OCI-LY7 (cell line): Measurements from ENCODE around the gene HSPA12A. TPM values are rescaled to one million over a fixed set of nuclear protein-coding genes. Genes with fewer than 3 reads are reported as not detected.

Source experiments
- BruUV-seq: library from RNA; stranded (reverse); fragments of 400-500 nt; replicated peaks from 2 replicates; lab custom pipeline; 2021; lab: Mats Ljungman, UMichigan
- CTCF ChIA-PET: fragments of 300-600 bp; sonication (Branson Sonifier 250); formaldehyde crosslinking; loops from one replicate; lab custom pipeline; 2022; ENCODE audit warnings: antibody characterized with exemption; ENCODE audit not compliant: unreplicated experiment; lab: Charles Lee
- POLR2A ChIA-PET: fragments of 300-600 bp; sonication (Branson Sonifier 250); formaldehyde crosslinking; loops from one replicate; lab custom pipeline; 2022; ENCODE audit warnings: antibody characterized with exemption; lab: Charles Lee
- DNase-seq: peaks from one replicate; pipeline ENCODE4 v3.0.0-alpha.2; 2015; ENCODE audit warnings: low spot score
- H2AFZ ChIP-seq: fragments of 200-600 bp; sonication (generic), shearing (Covaris generic); 2 replicates; pipeline ENCODE4 v1.6.1; 2014; ENCODE audit warnings: mild to moderate bottlenecking, antibody characterized with exemption, low read length, moderate library complexity
- H3K27ac ChIP-seq: fragments of 200-600 bp; sonication (generic); 2 replicates; pipeline ENCODE4 v1.5.1; 2014; ENCODE audit warnings: mixed run types, low read depth, mild to moderate bottlenecking, moderate library complexity, low read length, inconsistent platforms; ENCODE audit not compliant: poor library complexity, severe bottlenecking
- H3K36me3 ChIP-seq: fragments of 200-600 bp; sonication (generic); 2 replicates; pipeline ENCODE4 v1.6.1; 2014; ENCODE audit warnings: mild to moderate bottlenecking, antibody characterized with exemption, low read length, moderate library complexity, mixed read lengths; ENCODE audit not compliant: insufficient read depth
- H3K4me1 ChIP-seq: fragments of 200-600 bp; sonication (generic); 2 replicates; pipeline ENCODE4 v1.5.1; 2014; ENCODE audit warnings: mild to moderate bottlenecking, low read length; ENCODE audit not compliant: insufficient read depth, poor library complexity, severe bottlenecking
- H3K4me2 ChIP-seq: fragments of 200-600 bp; sonication (generic); 2 replicates; pipeline ENCODE4 v1.6.1; 2014; ENCODE audit warnings: mild to moderate bottlenecking, low read length
- H3K4me3 ChIP-seq: fragments of 200-600 bp; sonication (generic); 2 replicates; pipeline ENCODE4 v1.5.1; 2014; ENCODE audit warnings: mild to moderate bottlenecking, low read depth, low read length; ENCODE audit not compliant: poor library complexity, severe bottlenecking
- H3K79me2 ChIP-seq: fragments of 200-600 bp; sonication (generic); 2 replicates; pipeline ENCODE4 v1.6.1; 2016; ENCODE audit warnings: low read depth, mild to moderate bottlenecking, low read length, moderate library complexity, mixed read lengths; ENCODE audit not compliant: insufficient read depth
- H3K9me2 ChIP-seq: fragments of 200-600 bp; sonication (generic); 2 replicates; pipeline ENCODE4 v1.6.1; 2016; ENCODE audit warnings: mild to moderate bottlenecking, low read length, mixed read lengths; ENCODE audit not compliant: insufficient read depth
- H3K9me3 ChIP-seq: fragments of 200-600 bp; sonication (generic); 2 replicates; pipeline ENCODE4 v1.6.1; 2014; ENCODE audit warnings: mild to moderate bottlenecking, mixed run types, low read length, mixed read lengths
- H4K20me1 ChIP-seq: fragments of 200-600 bp; sonication (generic); 2 replicates; pipeline ENCODE4 v1.6.1; 2014; ENCODE audit warnings: mild to moderate bottlenecking, antibody characterized with exemption, low read length, moderate library complexity, mixed read lengths; ENCODE audit not compliant: insufficient read depth
- EZH2phosphoT487 ChIP-seq: fragments of 200-600 bp; sonication (generic); IDR thresholded peaks from 2 replicates; pipeline ENCODE4 v1.6.1; 2018; ENCODE audit warnings: low read depth, borderline replicate concordance, mild to moderate bottlenecking, mixed run types, antibody characterized with exemption, low read length, moderate library complexity, mixed read lengths
- intact Hi-C: fragments of 100-400 bp; cut with micrococcal nuclease; formaldehyde crosslinking; loops from one replicate; pipeline ENCODE4 v1.10.0; 2022; ENCODE audit not compliant: unreplicated experiment
- total RNA-seq, 2 experiments: library from RNA; depleted of rRNA in 1 of 2; stranded (reverse); fragments of >200 nt in 1 of 2; shearing (Covaris generic) in 1 of 2; gene quantifications; 2 replicates each; pipeline ENCODE4 v1.2.3, GENCODE V29; 2014 to 2022
- TF ChIP-seq, protein P1 (sequence below): fragments of 200-600 bp; sonication (generic); conservative IDR thresholded peaks from 2 replicates; pipeline ENCODE4 v1.5.1; 2014; ENCODE audit warnings: mild to moderate bottlenecking, antibody characterized with exemption, low read length, moderate library complexity, mixed read lengths

The HSPA12A gene
- total RNA-seq, 2 experiments from 2014 or later, result 3.7 TPM; not detected in 1

- BruUV-seq, result no TSS peak
- POLR2A ChIA-PET, result no interaction called here
- TF ChIP-seq EZH2phosphoT487, result no peak
- TF ChIP-seq, protein P1, sequence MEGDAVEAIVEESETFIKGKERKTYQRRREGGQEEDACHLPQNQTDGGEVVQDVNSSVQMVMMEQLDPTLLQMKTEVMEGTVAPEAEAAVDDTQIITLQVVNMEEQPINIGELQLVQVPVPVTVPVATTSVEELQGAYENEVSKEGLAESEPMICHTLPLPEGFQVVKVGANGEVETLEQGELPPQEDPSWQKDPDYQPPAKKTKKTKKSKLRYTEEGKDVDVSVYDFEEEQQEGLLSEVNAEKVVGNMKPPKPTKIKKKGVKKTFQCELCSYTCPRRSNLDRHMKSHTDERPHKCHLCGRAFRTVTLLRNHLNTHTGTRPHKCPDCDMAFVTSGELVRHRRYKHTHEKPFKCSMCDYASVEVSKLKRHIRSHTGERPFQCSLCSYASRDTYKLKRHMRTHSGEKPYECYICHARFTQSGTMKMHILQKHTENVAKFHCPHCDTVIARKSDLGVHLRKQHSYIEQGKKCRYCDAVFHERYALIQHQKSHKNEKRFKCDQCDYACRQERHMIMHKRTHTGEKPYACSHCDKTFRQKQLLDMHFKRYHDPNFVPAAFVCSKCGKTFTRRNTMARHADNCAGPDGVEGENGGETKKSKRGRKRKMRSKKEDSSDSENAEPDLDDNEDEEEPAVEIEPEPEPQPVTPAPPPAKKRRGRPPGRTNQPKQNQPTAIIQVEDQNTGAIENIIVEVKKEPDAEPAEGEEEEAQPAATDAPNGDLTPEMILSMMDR, result no peak
- Histone ChIP-seq H3K79me2 (no peaks in the 10 kb centered on the region), H3K9me3 (no peaks in the 10 kb centered on the region), H2AFZ (no peak overlapping the region), H3K4me2 (no peak overlapping the region), H3K4me1 (no peaks in the 10 kb centered on the region), H3K4me3 (no peak overlapping the region), H3K27ac (no peak overlapping the region), H4K20me1 (no peaks in the 10 kb centered on the region), H3K36me3 (no peaks in the 10 kb centered on the region), H3K9me2 (no peaks in the 10 kb centered on the region)
- intact Hi-C loops, result no loop called here
- DNase-seq, result no peak
- CTCF ChIA-PET, result no interaction called here
These were observed 5.7 kb upstream of the HSPA12A start for GRCh38 chr10:116748041-116748440.

DNA sequence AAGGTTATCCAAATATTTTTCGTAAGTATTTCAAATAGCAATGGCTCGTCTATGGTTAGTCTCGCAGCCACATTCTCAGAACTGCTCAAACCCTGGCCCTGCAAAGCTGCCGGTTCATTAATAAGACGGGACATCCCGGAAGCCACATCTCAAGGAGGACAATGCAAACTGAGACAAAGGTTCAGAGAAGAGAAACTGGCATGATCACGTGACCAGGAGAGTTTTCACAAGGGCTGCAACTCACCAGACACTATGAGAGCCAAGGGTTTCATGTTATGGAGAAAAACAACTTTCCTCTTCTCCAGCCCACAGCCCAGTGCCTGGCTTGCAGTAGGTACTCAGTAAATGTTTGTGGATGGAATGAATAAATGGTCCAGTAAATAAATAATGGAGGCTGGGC, 5.0 kb upstream of the HSPA12A start:
- Histone ChIP-seq H3K9me3 (no peaks in the 10 kb centered on the region), H3K4me3 (no peak overlapping the region), H3K27ac (no peak overlapping the region), H2AFZ (no peak overlapping the region), H3K4me1 (no peaks in the 10 kb centered on the region), H3K79me2 (no peaks in the 10 kb centered on the region), H3K4me2 (no peak overlapping the region), H3K9me2 (no peaks in the 10 kb centered on the region), H3K36me3 (no peaks in the 10 kb centered on the region), H4K20me1 (no peaks in the 10 kb centered on the region)
- CTCF ChIA-PET, result no interaction called here
- TF ChIP-seq EZH2phosphoT487, result no peak
- TF ChIP-seq, protein P1, result no peak
- no TSS peak for BruUV-seq
- DNase-seq, result no peak
- intact Hi-C loops, result no loop called here
- POLR2A ChIA-PET, result no interaction called here

DNA sequence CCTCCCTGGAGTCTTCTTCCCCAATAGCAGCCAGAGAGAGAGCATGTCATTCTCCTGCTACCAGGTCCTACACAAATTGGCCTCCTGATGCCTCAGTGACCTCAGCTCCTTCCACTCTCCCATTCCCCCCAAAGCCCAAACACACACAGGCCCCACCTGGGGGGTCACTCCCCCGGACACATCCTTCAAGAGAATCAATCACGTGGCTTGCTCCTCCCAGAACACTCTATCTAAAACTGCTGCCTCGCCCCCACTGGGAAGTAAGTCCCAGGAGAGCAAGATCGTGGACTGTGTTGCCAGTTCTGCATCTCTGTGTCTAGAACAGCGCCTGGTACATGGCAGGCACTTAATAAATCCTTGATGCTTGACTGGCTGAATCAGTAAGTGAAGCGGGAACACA, 2.5 kb upstream of the HSPA12A start:
- Histone ChIP-seq H2AFZ (no peak overlapping the region), H3K36me3 (no peaks in the 10 kb centered on the region), H3K9me3 (no peaks in the 10 kb centered on the region), H3K4me2 (no peak overlapping the region), H3K9me2 (no peaks in the 10 kb centered on the region), H4K20me1 (no peaks in the 10 kb centered on the region), H3K4me1 (no peaks in the 10 kb centered on the region), H3K79me2 (no peaks in the 10 kb centered on the region), H3K27ac (no peak overlapping the region), H3K4me3 (no peak overlapping the region)
- intact Hi-C loops, result no loop called here
- ChIA-PET CTCF (no interaction called here), POLR2A (no interaction called here)
- TF ChIP-seq, protein P1, result no peak
- no peak for TF ChIP-seq EZH2phosphoT487
- no peak for DNase-seq
- no TSS peak for BruUV-seq
